ENCODE results near the gene GBA2. TPM values are rescaled to one million over a fixed set of nuclear protein-coding genes. Genes with fewer than 3 reads are reported as not detected.

GBA2 gene
- 41.5 TPM for total RNA-seq

DNA sequence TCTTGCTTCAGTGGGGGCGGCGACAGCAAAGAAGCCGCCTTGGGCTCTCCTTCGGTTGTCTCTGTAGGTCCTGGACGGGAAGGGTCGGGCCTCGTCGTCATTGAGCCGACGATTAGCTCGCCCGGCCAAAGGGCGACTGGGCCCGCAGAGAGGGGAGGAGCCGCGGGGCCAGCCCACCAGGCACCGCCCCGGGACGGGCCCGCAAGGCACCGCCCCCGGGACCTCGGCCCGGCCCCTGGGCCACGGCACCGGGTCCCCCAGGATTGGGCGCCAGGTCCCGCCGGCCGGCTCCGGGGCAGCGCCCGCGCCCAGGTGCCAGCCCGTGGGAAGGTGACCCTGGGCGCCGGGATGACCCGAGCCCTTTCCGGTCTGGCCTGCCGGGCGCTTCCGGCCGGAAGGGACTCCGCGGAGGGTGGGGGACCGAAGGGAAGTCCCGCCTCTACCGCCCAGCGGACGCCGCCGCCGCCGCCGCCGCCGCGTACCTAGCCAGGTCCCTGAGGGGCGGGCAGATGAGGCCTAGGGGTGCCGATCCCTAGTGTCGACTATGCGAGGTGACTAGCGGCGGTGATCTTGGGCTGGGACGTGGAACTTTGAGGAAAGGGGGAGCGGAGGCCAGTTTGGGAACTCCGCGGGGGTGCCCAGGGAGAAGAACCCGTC, at the start of gene GBA2, which contains the start of gene RGP1:
TSS of gene GBA2 (minus strand) at position 371 of the 657 bp plus-strand sequence. CDS start 524 bp downstream, outside the sequence.
TSS of gene RGP1 (plus strand) at position 430 of the 657 bp plus-strand sequence. CDS start 469 bp downstream, outside the sequence.
- DNase-seq (ENCODE audit: low read depth in 2 of 3, low spot score in 2 of 3) = peak in 1 of 3 donors; percentile 66

DNA sequence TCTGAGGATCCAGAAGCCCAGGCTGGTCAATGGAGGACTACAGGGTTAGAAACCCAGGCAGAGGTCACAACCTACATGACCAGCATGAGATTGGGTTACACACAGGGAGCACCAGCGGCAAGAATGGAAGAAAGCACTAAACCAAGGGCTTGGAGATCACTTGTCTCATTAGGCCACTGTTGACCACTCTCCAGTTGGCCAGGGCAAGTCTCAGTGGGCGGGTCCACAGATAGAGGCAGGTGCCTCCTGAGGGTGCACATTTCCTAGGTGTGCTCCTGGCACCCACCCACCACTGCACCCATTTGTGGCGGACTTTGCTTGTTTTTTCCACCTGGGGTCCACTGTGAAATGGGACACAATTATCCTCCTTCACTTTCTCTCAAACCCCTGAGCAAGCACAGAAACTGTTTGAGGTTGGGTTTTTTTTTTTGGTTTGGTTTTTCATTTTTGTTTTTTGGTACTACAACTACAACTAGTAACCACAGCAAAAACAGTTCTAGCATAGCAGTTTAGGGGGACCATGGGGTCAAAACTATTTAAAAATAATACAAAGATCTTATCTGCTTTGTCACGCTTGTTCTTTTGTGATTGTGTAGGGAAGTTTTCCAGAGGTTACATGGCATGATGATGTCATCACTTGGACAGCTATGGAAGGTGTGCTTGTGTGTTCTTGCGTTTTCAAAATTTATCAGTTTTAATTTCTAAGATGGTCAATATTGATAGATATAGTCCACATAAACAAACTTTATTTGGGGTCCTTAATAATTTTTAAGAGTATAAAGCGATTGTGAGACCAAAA, 48.5 kb upstream of the GBA2 start:
- DNase-seq (ENCODE audit: low read depth in 2 of 3, low spot score in 2 of 3) = no peak

DNA sequence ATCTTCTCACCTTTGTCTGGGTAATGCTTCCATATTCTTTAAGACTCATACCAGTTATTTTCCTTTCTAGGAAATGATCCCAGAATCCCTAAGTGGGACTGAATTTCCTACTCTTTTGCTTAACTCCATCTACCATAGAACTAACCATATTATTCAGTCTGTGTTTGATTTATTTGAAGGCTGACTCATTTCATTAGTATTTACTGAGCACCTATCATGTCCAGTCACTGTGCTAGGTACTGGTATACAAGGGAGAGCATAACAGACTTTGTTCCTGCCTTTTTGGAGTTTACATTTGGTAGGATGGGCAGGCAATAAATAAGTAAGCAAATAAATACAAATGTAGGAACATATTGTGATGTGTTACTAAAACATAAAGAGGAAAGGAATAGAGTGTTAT, 46.7 kb upstream of the GBA2 start:
- DNase-seq (ENCODE audit: low read depth in 2 of 3, low spot score in 2 of 3) = no peak

DNA sequence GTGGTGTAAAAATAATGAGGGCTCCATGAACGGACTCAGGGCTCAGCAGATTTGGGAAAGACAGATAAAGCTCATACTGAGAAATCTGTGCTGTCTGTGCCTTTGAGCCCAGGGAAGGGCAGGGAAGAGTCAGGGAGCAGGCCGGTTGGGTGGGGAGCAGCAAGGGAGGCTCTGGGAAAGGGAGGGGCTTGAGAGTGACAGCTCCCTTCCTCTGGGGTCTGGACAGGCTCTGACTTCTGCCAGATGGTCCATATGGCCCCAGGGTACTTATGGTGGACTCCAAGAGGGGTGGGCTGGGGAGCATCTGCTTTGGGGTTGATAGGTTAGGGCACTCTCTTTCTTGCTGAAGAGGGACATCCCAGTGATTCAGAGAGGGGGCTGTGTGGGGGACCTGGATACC, 44.4 kb upstream of the GBA2 start:
- no peak for DNase-seq (ENCODE audit: low read depth in 2 of 3, low spot score in 2 of 3)

DNA sequence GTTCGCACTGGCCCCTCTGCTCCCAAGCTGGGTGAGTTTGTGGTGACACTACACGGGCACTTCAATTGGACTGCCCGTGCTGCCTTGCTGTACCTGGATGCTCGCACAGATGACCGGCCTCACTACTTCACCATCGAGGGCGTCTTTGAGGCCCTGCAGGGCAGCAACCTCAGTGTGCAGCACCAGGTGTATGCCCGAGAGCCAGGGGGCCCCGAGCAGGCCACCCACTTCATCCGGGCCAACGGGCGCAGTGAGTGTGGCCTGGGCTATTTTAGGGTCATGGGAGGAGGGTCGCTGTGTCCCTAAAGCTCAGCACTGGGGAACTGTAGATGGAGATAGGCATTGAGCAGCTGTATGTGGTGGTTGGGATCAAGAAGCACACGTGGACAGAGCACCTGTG, 43.8 kb upstream of the GBA2 start:
- DNase-seq (ENCODE audit: low read depth in 2 of 3, low spot score in 2 of 3) = no peak

DNA sequence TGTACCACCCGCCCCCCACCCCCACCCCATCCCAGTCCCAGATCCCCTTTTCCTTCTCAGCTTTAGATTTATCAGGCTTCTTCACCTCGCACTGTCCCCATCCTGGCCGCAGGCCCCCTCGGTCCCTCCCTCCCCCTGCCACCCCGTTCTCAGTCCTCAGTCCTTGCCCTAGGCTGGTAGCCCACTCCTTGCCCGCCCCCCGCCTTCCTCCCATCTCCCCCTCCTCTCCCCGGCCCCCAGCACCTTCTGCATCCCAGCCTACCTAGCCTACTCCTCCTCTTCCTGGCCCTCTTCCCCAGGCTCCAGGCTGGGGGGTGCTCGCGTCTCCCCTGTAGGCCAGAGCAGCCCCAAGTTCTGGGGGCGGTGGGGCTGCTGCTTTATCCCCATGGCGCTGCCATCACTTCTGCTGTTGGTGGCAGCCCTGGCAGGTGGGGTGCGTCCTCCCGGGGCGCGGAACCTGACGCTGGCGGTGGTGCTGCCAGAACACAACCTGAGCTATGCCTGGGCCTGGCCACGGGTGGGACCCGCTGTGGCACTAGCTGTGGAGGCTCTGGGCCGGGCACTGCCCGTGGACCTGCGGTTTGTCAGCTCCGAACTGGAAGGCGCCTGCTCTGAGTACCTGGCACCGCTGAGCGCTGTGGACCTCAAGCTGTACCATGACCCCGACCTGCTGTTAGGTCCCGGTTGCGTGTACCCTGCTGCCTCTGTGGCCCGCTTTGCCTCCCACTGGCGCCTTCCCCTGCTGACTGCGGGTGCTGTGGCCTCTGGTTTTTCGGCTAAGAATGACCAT, 43.2 kb upstream of the GBA2 start:
- DNase-seq (ENCODE audit: low read depth in 2 of 3, low spot score in 2 of 3) = no peak

DNA sequence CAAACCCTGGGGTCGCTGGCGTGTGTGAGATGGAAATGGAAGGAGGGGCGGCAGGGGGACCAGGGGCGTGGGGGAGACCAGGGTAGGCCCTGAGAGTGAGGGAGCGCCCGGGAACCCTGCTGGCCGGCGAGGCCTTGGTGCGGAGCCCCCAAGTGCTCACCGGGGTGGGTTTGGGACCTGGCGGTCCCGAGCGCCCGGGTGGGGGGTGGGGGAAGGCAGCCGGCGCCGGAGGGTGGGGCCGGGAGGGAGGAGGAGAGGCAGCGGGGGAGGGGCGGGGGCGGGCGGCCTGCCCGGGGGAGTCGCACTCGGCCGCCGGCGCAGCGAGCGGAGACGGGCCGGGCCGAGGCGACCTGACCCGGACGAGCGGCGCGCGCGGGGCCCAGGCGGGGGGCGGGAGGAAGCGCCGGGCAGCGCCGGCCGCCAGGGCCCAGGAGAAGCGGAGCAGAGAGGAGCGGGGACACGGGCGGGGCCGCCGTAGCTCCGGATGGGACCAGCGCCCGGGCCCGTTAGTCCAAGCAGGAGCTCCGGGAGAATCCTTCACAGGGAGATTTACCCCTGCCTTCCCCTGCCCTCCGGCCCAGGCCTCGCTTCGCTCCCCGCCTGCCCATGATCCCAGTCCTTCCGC, 42.4 kb upstream of the GBA2 start, which contains the start of gene NPR2:
TSS of gene NPR2 (plus strand) at position 295 of the 625 bp plus-strand sequence. CDS start 818 bp downstream, outside the sequence.
- no peak for DNase-seq (ENCODE audit: low read depth in 2 of 3, low spot score in 2 of 3)

DNA sequence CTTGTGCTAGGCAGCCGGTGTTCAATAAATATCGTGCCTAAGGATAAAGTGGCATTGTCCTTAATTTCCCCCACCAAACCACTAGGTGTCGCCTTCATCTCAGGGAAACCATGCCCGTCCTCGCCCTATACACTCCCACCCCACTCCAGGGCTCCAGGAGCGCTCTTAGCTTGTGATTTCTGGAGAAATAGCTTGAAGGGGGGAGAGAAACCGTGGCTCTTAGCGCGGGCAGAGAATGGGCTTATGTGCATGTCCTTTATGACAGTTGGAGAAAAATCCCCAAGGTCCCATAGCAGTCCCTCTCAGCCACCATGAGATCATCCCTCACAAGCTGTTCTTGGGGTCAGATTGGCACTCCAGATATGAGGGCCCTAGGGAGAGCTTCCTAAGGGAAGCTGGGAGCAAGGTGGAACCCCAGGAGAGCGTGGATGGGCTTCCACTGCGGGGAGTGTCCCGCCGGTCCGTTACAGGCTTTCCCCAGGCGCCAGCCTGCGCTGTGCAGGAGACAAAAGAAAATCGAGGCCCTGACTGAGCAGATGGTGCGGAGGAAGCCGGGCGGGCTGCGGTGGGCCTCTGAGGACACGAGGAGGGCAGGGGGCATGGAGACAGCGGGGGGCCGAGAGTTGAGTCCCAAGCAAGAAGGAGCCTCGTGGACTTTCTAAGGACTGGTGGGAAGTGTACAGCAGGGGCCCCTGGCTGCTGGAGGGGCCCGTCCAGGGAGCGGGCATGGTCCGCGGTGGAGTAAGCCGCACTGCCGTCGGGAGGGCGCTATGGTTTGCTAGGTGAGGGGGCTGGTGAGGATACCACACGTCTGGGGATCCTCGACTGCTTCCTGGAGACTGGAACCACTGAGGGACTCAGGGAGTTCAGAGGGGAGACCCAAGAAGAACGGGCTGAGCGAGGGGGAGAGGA, 41.6 kb upstream of the GBA2 start:
- peak; percentile 37 to 80 (median 57) for DNase-seq (ENCODE audit: low read depth in 2 of 3, low spot score in 2 of 3)

DNA sequence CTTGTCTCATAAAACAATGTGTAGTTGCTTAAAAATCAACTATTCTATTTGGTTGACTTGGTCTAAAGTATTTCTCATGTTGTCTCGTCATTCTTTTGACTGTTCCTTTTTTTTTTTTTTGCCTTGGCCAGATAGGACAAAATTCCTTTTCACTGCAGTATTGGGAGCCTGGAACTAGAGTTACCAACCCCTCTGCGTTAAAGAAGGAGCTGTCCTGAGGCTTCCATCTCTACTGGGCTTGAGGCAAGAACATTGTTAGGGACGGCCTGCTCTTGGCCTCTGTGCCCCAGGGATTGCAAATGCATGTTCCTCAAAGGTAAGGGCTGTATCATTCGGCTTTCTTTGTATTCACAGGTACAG, 41.0 kb upstream of the GBA2 start:
- no peak for DNase-seq (ENCODE audit: low read depth in 2 of 3, low spot score in 2 of 3)

DNA sequence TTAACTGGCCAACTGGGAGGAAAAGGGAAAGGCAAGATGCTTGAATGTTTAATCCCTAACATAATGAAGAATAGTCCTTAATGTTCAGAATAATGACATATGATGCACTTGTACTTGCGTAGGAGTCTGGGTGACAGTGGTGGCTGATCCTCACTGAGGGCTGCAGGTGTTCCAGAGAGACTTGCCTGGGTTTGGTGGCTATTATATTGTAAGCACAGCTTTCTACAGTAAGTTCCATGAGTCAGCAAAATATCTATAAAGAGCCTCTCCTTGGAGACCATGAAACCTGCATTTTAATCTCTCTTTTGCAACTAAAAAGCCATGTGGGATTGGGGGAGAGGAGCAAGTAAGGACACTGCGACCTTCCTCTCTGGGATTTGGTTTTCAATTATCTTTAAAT, 40.5 kb upstream of the GBA2 start:
- no peak for DNase-seq (ENCODE audit: low read depth in 2 of 3, low spot score in 2 of 3)

DNA sequence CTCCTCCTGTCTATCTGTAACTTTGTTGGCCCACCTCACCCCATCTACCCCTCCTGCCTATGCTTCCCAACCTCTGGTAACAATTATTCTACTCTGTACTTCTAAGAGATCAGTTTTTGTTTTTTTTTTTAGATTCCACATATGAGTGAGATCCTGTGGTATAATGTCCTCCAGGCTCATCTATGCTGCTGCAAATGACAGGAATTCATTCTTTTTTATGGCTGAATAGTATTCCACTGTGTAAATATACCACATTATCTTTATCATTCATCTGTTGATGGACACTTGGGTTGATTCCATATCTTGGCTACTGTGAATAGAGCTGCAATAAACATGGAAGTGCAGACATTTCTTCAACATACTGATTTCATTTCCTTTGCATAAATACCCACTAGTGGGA, 34.4 kb upstream of the GBA2 start:
- no peak for DNase-seq (ENCODE audit: low read depth in 2 of 3, low spot score in 2 of 3)

DNA sequence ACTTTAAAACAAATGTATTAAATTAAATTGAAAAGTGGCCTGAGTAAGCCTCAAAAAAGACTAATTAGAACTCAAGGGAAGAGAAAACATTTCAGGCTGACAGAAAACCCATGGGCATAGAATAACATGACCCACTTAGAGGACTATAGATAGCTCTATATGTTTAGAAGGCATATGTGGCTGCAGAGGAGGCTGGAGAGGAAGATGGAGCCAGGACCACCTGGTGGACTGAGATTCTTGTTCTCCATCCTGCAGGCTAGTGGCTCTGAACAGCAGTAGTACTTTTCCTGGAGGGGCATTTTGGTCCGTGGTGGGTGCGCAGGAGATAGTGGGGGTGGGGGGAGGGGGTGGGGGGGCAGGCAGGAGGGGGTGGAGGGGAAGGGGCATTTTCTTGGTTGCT, 32.0 kb upstream of the GBA2 start:
- DNase-seq (ENCODE audit: low read depth in 2 of 3, low spot score in 2 of 3) = no peak

DNA sequence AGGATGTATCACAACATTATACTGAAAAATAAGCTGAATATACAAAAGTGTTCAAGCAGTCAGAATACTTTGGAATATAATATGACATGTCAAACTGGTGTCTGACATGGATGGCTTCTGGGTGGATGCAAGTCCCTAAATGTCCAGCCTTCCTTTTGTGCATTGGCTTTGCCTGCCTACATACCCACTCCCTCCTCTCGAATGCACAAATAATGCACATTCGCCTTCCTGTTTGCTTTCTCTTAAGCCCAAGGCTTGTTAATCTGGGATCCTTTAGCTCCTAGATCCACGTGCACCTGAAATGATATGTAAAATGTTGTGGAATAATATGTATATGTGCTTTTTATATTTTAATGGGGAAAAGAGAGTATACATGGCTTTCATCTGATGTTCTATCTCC, 29.5 kb upstream of the GBA2 start:
- no peak for DNase-seq (ENCODE audit: low read depth in 2 of 3, low spot score in 2 of 3)

DNA sequence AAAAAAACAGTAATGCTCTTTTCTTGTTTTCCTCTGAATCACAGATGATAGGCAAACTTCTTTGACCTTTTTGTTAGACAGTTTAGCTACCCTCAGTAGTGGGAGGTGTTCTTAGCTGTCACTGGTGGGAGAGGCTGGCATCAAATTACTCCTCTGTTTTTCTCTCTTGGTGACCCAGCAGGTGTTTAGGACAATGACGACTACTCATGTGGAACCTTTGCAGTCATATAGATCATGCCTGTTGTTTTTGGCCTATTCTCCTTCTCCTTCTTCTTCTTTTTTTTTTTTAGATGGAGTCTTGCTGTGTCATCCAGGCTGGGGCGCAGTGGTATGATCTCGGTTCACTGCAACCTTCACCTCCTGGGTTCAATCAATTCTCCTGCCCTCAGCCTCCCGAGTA, 27.0 kb upstream of the GBA2 start:
- no peak for DNase-seq (ENCODE audit: low read depth in 2 of 3, low spot score in 2 of 3)

DNA sequence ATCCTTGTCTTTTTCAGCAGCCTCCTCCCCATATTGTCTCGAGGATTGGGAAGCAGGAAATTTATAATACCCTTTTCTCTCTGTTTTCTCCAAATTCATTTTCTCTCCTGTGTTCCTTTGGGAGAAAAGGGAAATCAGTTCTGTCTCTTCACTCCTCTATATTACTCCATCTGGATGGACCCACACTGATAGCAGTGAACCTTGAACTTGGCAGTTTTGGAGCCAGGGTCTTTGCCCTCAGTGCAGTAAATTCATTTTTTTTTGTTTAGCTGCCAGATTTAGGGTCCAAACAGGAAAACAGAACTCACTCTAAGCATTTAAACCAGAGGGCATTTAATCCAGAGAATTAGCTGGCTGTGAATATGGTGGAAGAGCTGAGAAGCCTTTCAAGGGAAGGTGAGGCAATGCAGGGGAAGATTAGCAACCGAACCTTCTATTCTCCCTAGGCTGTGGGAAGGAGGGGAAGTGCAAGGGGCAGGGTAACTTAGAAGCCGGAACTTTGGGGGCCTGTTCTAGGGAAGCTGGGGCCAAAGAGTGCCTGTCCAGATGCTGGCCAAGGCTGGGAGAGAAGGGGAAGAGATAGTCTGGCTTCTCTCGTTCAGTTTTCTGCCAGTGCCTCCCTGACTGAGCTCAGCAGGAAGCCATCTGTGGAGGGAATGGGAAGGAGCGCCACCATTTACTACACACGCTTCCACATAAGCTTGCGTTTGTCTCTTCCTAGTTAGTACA, 26.0 kb upstream of the GBA2 start:
- no peak for DNase-seq (ENCODE audit: low read depth in 2 of 3, low spot score in 2 of 3)

DNA sequence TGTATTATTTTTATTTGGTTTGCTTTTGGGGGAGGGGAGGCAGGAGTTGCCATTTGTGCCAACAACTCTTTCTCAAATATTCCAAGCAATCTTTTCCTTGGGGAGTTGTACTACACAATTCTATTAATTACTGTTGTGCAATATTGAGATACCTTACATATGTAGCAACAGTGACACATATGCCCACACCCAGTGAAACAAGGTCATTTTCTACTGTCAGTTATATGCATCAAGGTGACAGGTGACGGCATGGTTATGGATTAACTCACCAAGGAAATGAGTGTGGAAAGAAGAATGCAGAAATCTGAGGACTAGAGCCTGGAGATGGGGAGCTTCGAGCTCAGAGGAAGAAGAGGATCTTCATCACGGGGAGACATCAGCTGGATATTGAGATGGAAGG, 22.9 kb upstream of the GBA2 start:
- no peak for DNase-seq (ENCODE audit: low read depth in 2 of 3, low spot score in 2 of 3)

DNA sequence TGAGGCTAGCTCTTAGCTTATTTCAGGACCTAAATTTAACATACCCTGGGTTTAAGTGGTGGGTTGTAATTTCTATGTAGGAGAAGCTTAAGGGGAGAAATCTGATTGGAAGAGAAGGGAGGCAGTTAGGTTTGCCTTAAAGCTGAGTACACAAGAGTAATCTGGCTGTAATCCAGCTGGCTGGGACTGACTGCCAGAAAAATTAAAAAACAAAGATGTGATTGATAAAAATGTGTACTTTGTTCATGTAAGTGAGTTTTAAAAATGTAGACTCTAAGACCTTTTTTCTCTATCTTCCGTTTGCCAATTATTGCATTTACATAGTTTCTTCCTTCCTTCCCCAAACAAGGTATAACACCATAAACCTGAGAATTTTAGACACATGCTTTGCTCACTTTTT, 22.5 kb upstream of the GBA2 start:
- DNase-seq (ENCODE audit: low read depth in 2 of 3, low spot score in 2 of 3) = peak in 1 of 3 donors; percentile 50

DNA sequence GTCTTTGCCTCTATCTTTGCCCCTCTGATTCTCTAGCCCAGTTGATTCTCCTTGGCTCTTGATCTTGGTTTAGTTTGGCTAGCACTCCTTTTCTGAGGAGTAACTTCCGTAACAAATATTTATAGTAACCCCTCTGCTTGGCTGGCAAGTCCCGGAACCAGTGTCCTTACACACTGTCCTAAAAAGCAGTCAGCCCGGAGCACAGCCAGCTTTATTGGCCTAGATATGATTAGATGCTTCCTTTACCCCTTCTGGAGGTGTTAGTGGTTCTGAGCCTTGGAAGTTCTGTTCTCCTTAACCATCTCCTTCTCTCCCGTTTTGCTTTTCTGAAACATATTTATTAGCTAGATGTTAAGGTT, 22.0 kb upstream of the GBA2 start:
- no peak for DNase-seq (ENCODE audit: low read depth in 2 of 3, low spot score in 2 of 3)

DNA sequence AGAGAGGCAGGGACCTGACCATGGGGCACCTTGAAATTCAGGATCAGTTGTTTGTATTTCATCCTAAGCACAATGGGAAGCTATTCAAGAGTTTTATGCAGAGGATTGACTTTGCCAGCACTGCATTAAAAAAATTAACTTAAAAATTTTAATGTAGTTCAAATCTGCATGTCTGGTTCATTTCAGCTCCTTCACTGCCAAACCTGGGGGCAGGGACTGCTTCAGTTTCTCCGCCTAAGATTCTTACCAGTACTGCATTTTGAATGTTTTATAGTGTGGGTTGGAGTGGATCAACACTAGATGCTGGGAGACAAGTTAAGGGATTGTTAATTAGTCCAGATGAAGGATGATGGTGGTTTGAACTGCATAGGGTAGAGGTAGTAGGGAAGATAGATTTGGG, 20.7 kb upstream of the GBA2 start:
- no peak for DNase-seq (ENCODE audit: low read depth in 2 of 3, low spot score in 2 of 3)
